Measurements from ENCODE around the gene PYROXD2.

- TF ChIP-seq LEF1 (IDR thresholded peaks at IDR 0.05; ENCODE audit: borderline replicate concordance) (no peak), HDGF (IDR thresholded peaks at IDR 0.05; ENCODE audit: borderline replicate concordance) (no peak), FOXA1 (IDR thresholded peaks at IDR 0.05) (no peak), SP1 (IDR thresholded peaks at IDR 0.05) (no peak), FOXK2 (IDR thresholded peaks at IDR 0.05) (no peak), NFRKB (IDR thresholded peaks at IDR 0.05) (no peak), SUZ12 (IDR thresholded peaks at IDR 0.05) (no peak), FOXM1 (IDR thresholded peaks at IDR 0.05; ENCODE audit: borderline replicate concordance) (no peak), BHLHE40 (IDR thresholded peaks at IDR 0.05; ENCODE audit: borderline replicate concordance) (no peak)
These were observed 76.1 kb downstream of the PYROXD2 start for GRCh38 chr10:98338896-98339295.
